Measurements from ENCODE around the gene PPIL6.
"Not testable (repeated sequence)": the region's sequence is repeated elsewhere in the genome, so short reads cannot be mapped to it uniquely, and the experiment has no call there.

The PPIL6 gene

DNA sequence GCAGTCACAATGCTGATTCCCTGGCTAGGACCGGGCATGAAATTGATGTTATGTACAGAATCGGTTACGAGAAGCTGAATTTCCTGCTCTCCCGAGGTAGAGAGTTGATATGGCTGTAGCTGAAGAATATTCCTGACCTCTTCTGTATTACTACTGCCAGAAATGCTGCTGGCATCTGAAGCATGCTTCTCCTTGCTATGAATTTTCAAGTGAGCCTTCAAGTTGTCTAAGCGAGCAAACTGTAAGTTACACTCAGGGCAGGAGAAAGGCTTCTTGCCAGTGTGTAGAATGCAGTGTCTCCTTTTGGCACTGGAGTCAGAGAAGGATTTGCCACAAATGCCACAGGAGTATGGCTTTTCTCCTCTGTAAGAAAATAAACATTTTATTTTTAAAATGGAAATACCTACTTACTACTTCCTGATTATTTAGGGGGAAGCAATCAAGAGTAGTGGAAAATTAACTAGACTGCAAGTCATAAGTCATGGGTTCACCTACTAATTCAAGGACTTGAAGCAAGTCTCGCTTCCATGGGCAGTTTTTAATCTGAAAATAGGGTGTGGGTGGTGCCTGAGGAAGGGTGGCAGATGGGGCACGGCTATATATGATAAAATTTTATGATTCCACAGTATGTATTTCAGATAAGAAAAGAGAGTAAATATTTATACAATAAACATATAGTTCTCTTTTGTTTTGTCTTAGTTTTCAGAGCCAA lies 25.9 kb upstream of the PPIL6 start:
- DNase-seq = peak; percentile 61

DNA sequence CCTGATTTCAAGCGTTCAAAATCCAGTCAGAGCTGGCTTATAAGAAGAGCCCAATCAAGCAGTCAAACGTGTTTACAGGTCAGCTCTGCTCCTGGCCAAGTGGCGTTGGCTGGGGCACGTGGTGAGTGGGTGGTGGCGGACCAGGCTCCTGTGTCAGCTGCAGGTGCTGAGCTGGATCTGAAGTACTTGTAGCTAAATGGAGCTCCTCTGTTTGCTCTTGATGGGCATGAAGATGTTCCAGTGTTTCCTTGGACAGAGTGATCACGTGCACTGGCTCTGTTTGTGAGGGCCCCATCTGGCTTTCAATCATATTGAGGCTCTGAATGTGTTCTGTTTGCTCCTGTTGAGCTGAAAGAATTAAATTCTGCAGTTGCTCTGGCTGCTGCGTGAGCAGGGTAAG lies 25.3 kb upstream of the PPIL6 start:
- no peak for DNase-seq

DNA sequence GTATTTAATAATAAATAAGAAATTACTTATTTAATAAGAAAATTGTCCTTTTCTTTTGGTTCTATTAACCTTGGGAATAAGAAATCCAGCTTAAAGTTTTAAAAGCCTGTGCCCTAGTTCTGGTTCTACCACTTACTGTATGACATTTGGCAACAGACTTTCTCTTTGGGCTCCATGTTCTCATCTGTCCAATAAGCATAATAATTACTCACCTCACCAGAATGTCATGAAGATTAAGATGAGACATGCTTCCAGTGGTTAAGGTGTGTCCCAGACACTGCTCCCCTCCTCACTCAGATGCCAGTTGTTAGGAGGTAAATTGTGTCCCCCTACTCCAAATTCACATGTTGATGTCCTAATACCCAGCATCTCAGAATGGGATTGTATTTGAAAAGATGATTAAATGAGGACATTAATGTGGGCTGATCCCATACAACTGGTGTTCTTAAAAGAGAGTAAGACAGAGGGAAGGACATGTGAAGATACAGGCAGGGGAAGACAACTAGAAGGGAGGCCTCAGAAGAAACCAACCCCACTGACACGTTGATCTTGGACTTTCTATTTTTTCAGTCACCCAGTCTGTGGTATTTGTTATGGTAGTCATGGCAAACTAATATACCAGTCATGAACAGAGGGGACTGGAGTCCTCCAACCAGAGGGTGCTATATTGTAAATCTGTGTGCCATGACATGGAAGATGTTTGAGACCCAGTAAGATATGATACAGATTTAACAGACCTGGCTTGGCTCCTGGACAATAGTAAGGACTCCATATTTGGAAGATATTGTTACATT lies 21.5 kb upstream of the PPIL6 start:
- no peak for DNase-seq

DNA sequence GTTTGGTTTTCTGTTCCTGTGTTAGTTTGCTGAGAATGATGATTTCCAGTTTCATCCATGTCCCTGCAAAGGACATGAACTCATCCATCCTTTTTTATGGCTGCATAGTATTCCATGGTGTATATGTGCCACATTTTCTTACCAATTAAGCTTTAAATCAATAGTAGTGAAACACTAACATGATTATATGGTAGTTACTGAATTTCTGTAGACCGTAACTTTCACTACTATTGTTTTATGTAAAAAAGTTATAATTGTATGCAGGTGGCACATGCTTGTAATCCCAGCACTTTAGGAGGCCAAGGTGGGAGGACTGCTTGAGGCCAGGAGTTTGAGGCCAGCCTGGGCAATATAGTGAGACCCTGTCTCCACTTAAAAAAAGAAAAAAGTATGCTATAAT lies 20.8 kb upstream of the PPIL6 start:
- not testable (repeated sequence) for DNase-seq

DNA sequence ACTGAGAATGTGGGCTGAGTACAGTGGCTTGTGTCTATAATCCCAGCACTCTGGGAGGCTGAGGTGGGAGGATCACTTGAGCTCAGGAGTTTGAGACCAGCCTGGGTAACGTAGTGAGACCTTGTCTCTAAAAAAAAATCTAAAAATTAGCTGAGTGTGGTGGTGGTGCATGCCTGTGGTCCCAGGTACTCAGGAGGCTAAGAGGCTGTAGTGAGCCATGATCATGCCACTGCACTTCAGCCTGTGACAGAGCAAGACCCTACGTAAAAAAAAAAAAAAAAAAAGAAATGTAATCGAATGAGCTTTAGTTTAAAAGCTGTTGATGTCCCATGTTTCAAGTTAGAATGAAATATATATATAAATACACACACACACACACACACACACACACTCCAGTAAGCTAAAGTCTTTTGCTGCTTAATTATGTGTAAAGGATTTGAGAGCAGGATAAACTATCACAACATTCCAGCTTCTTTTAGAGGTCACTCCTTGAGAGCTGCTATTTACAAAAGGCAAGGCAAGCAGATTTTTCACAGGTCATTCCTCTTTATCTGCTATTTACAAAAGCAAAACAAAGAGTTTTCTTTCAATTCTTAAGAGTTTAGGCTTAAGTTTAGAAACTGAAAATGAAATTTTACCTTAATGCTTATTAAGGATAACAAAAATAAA lies 19.9 kb upstream of the PPIL6 start:
- DNase-seq = no peak

DNA sequence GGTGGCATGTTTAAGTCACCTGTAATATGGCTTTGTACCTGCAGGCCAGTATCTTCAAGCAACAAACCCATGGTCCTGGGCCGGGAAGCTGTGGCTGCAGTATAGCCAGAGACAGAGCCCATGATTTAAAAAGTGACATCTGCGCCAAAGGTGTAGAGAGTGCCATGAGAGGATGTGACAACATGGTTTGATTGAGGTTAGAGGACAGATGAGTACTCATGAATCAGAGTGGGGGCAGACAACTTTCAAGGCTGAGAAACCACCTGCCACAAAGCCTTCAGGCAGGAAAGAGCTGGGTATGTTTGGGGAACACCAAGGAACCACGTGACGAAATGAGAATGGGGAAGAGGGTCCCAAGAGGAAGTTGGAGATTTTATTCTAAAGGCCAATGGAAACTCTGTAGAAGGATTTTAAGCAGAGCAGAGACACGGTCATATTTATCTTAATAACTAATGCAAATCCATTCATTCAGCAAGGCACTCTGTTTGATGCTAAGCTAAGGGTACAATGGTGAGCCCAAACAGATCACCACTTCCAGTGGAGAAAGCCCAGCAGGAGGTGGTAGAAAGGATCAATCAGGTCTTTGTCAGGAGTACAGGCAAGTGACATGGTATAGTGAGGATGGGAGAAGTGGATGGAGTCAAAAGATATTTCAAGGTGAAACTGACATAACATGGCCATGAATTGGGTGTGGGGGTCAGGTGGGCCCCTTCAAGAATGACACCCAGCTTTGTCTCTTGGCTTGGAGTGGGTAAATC lies 18.5 kb upstream of the PPIL6 start:
- no peak for DNase-seq

DNA sequence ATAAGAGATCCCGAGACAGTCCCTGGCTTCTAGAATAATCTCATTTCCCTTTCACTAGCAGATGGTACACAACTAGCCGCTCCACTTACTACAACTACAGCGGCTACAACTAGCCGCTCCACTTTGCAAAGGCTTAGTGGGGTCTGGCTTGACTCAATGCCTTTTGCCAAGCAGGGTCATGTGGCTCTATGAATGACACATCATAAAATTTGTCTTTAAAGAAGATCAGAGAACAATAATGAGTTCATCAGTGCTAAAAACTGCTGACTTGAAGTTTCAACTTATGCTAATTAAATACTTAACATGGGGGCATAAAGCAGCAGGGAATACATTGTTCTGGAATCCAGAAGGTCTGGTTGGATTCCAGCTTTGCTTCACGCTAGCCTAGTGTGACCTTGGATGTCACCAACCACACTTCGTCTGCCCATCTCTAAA lies 17.2 kb upstream of the PPIL6 start:
- no peak for DNase-seq

DNA sequence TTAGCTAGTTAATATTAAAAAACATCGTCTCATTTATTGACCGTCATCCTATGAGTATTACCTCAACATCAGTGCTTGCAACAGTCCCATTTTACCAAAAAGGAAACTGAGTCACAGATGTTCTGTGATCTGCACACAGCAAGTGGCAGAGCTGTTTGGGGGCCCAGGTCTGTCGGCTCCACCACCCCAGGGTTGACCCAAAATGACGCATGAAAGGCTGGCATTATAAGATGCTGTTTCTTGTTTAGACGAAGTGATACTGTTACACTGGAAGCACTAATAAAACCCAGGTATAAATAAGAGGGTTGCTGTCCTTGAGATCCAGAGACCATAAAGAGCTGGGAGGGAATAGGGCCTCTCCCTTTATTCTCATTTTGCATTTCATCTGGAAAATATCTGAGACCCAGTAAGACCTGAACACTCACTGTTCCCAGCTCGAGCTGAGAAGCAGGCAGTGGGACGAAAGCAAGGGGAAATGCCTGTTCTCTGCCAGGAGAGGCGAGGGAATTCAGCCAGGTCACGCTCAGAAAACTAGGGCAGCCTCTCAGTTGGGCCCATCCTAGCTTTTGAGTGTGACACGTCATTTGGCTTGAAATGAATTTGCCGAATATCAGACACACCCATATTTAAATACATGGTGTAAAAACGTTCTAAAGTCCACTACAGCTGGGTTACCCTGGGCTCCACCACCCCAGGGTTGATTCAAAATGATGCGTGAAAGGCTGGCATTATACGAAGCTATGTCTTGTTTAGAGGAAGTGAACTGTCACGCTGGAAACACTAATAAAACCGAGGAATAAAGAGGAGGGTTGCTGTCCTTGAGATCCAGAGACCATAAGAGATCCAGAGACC lies 16.5 kb upstream of the PPIL6 start:
- DNase-seq = no peak

DNA sequence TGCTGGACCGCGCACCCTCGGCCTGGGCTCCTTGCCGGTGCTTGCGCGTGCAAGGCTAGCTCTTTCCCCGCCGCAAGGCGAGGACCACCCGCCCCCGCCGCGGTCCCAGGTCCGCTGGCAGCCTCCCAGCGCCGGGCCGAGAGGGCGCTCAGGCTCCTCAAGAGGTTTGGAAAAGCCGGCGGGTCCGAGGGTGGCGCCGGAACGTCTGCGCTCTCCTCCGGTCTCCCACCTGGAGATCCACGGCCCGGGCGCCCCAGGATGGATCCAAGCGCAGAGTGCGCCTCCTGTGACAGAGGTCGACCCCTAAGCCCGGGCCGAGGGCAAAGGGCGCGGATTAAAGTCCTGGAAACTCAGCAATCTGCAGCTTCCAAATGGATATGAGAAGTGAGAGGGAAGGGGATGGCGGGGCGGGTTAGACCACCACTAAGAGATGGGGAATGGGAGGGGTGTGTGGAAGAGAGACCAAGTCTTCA lies 15.7 kb upstream of the PPIL6 start:
- DNase-seq = no peak

DNA sequence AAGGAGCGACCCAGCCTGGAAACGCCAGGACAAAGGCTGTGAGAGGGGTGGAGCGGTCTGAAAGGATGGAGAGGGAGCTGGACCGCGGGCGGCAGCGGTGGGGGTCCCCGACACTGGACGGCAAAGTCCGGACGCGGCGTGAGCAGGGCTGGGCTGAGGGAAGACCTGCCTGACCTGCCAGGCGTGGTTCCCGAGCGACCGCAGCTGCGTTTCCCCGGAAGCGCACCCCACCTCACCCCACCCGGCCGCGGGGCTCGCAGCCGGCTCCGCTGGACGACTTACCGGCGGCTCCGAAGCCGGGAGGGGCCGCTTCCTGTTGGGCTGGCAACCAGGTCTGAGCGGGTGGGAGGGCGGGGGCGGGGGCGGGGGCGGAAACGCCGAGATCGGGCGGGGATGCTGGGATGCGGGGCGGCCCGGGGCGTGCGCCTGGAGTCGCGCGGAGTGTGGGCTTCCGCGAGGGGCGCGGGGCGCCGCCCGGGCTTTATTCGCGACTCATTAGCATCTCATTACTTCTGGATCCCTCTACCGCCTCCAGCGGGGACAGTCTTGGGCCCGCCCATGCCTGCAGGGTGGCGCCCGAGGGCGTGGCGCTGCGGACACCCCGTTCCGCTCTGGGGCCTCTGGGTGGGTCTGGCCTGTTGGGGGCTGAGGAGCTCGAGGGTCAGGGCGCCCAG lies 15.1 kb upstream of the PPIL6 start, which contains the start of gene MICAL1:
Gene MICAL1, minus strand, starts transcription at position 336 of the 674 bp plus-strand sequence. CDS start 1,576 bp downstream, outside the sequence.
- peak; percentile 75 for DNase-seq

DNA sequence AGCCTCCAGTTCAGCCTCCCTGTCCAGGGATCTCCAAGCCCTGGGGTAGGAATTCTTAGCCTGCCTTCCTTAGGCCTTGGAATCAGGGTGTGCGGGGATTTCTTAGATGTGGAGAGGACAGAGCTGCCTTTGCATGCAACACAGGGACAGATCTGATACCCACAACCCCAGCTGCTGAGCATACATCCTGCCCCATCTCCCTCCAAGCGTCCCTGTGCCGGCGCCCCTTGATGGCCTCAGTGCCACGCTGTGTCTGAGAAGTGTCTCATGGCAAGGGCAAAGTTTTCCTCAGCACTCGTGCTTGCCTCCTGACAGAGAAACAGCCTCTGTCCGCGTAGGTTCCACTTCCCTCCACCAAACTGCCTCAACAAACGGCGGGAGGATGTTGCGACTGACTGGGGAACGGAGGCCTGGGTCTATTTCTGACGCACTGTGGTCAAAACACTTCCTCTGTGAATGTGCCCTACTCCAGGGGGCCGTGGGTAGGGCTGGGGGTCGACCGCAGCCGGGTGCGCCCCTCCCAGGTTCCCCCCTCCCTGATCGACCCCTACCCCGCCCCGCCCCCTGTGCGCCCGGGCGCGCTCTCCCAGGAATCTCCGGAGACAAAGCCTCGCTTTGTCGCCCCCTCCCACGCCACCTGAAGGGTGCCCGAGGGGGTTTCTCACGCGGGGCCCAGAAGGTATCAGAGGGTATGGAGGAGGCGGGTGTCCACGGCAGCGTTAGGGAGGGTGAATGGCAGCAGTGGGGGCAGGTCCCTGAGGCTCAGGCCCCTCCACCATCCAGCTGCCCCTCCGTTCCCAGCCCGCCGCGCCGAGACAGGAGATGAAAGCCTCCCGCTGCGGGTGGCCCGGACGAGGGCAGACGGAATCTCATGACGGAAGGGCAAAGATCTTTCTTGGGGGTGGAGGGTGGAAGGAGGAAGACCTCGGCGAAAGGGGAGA lies 14.3 kb upstream of the PPIL6 start:
- DNase-seq = no peak

DNA sequence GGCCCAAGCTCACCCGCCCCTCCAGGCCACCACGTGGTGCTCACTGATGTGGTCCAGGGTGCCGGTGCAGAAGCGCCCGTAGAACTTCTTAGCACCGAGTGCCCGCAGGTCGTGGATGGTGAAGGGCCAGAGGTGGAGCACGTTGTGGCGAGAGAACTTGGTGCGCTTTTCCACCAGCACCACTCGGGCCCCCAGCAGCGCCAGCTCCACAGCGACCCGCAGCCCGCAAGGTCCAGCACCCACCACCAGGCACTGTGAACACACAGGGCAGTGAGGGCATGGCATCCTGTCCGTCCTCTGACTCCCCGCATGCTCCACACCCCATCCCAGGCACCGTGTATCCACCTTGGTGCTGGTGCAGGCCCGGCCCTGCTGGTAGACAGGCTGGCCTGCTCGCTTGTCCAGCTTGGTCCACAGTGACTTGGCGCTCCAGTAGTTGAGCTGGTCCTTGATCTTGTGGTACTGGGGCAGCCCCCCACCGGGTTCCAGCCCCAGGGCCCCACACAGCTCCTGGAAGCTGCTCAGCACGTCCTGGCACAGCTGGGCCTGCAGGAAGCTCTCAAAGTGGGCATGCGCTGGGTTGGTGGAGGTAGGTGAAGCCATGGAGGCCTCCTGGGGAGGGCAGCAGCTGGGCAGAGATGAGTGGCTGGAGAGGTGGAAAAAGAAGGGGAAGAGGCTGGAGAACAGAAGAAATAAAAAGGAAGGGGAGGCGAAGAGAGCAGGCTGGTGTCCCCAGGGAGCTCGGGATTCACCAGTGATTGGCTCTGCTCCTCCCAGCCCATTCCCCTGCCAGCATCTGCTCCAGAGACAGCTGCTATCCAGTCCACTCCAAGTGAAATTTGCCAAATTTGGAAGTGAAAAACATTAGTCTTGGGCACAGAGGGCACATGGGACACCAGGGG lies 13.4 kb upstream of the PPIL6 start:
- no peak for DNase-seq

DNA sequence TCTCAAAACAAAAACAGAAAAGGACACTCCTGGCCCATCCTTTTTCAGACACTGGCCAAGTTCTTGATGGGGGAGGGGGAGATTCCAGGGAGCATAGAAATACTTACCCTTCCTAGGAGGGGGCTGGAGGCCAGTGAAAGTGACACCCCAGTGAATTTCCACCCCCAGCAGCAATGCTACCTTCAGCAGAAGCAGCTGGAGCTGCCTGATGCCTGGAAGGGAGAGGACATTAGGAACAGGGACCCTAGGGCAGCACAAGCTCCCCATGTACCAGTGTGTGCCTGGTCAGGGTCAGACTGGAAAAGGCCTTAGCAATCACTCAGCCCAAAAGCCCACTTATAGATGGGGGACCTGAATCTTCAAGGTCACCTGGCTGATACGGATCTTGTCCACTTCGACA lies 12.7 kb upstream of the PPIL6 start:
- DNase-seq = no peak

DNA sequence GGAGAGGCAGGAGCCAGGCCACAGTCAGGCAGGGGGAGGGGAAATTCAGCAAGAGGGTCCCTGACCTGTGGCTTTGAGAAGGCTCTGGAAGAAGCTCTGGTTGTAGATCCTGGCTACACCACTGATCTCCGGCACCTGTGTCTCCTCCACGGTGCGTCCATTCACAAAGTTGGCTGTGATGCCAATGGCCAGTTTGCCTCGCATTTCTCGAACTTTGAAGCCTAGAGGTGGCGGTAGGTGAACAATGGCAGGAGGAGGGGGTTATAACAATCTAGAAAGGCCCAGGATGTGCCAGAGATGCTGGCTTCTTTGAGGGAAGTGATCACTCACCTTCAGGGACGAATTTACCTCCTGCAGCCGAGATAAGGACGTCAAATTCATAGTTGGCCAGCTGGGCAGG lies 11.8 kb upstream of the PPIL6 start:
- no peak for DNase-seq

DNA sequence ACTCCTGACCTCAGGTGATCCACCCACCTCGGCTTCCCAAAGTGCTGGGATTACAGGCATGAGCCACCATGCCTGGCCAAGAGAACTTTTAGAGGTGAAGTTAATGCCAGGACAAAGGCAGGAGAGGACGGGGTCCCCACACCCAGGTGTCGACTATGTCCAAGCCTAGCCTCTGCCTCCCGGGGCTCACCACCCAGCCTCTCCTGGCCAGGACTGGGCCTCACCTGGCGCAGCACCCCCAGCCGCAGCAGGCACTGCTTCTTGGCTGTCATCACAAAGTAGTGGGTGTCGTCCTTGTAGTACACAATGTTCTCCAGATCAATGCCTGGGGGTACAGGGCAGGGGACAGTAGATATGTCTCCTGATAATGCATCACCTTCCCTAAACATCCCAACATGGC lies 10.9 kb upstream of the PPIL6 start:
- DNase-seq = no peak

DNA sequence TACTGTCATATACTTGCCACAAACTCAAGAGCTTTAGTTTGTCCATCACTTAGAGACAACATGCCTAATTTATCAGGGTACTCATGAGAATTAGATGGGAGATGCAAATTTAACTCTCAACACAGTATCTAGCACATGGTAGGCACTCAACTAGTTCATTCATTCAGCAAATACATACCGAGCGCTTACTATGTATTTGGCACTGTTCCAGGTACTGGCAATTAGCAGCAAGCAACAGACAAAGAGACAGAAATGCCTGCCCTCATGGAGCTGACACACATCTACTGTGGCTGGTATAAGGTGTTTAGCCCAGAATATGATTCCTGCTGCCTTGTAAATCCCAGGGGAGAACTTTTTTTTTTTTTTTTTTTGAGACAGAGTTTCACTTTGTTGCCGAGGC lies 10.4 kb upstream of the PPIL6 start:
- no peak for DNase-seq

DNA sequence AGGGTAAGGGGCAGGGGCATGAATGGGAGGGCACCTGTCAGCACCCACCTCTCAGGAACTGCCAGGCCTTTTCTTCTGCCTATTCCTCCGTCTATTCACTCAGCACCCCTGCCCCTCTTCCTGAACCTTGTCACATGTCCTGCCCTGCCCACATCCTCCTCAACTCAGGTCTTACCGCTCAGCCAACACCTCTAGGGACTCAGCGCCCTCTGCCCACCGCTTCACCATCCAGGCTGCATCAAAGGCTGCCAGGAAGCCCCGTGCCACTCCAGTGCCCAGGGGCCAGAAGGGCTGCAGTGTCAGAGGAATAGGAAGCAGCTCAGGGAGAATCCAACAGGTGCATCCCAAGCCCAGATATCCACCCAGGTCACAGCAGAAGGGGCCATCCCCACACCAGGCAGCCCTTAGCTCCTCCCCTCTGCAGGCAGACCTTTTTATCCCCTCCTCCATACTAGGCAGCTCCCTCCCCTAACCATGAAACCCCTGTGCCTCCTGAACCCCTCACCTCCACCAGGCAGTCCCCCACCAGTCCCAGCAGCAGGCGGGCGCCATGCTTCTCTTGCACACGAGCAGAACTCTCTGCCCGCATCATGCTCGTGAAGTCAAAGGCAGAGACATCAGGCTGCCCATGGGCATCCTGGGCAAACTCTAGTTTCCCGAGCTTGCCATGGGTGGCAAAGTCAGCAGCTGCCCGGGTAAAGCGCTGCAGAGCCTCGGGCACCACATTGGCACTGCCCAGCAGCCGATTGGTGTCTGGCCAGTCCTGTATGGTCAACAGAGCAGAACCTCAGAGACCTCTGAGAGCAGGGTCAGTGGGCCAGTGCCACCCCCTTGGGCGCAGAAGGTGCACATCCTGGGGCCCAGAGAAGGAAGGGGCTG lies 9.6 kb upstream of the PPIL6 start:
- no peak for DNase-seq

Data from hematopoietic multipotent progenitor cell treated with erythropoietin and hydrocortisone succinate and interleukin-3 and kit ligand, for 8 days (in vitro differentiated cells).